HG02870 (cell line): ENCODE data around the gene ASB12.
"Not testable (repeated sequence)": the region's sequence is repeated elsewhere in the genome, so short reads cannot be mapped to it uniquely, and the experiment has no call there.

Experiments
- ATAC-seq: cut with Tn5 transposase; IDR thresholded peaks from one replicate; pipeline ENCODE4 v1.9.1; 2021; ENCODE audit warnings: mild to moderate bottlenecking, moderate library complexity; ENCODE audit not compliant: unreplicated experiment

Gene ASB12

GRCh38 chrX:64230123-64230970 lies at the start of gene ASB12:
Gene ASB12, minus strand, starts transcription at chrX:64230607. Its CDS starts 4,957 bp downstream, at chrX:64225650.
- ATAC-seq = no peak

- ATAC-seq = no peak
Measured at GRCh38 chrX:64265265-64265664, 34.9 kb upstream of the ASB12 start.

GRCh38 chrX:64229154-64229553 lies 1.3 kb downstream of the ASB12 start:
- no peak for ATAC-seq

GRCh38 chrX:64218023-64218422 lies 12.4 kb downstream of the ASB12 start:
- ATAC-seq = no peak

GRCh38 chrX:64213989-64214388 lies 16.4 kb downstream of the ASB12 start:
- ATAC-seq = not testable (repeated sequence)

- ATAC-seq = no peak
Measured at GRCh38 chrX:64206556-64207162, 23.7 kb downstream of the ASB12 start.

GRCh38 chrX:64205735-64206501 lies 24.5 kb downstream of the ASB12 start:
- ATAC-seq = peak; percentile 89

GRCh38 chrX:64205441-64205734 lies 25.0 kb downstream of the ASB12 start, which contains the start of gene AMER1:
Gene AMER1, minus strand, starts transcription at chrX:64205708. Its CDS starts 12,422 bp downstream, at chrX:64193286.
- peak; percentile 41 for ATAC-seq

- peak; percentile 10 for ATAC-seq
Measured at GRCh38 chrX:64204701-64205440, 25.5 kb downstream of the ASB12 start.

- ATAC-seq = no peak
Measured at GRCh38 chrX:64204252-64204651, 26.2 kb downstream of the ASB12 start.

GRCh38 chrX:64202808-64203325 lies 27.5 kb downstream of the ASB12 start:
- ATAC-seq = no peak

- ATAC-seq = no peak
Measured at GRCh38 chrX:64198036-64198435, 32.4 kb downstream of the ASB12 start.

GRCh38 chrX:64196606-64197005 lies 33.8 kb downstream of the ASB12 start:
- ATAC-seq = no peak

- ATAC-seq = no peak
Measured at GRCh38 chrX:64195862-64196261, 34.5 kb downstream of the ASB12 start.

GRCh38 chrX:64192673-64193072 lies 37.7 kb downstream of the ASB12 start:
- no peak for ATAC-seq

- ATAC-seq = no peak
Measured at GRCh38 chrX:64192040-64192439, 38.4 kb downstream of the ASB12 start.

GRCh38 chrX:64191281-64192010 lies 39.0 kb downstream of the ASB12 start:
- no peak for ATAC-seq

- no peak for ATAC-seq
Measured at GRCh38 chrX:64190136-64190740, 40.2 kb downstream of the ASB12 start.

GRCh38 chrX:64188901-64189300 lies 41.5 kb downstream of the ASB12 start:
- ATAC-seq = no peak

- no peak for ATAC-seq
Measured at GRCh38 chrX:64187762-64188150, 42.7 kb downstream of the ASB12 start.
